HCT116 (cell line): ENCODE measurements around the gene SYT11. TPM values are rescaled to one million over a fixed set of nuclear protein-coding genes. Genes with fewer than 3 reads are reported as not detected.
"Not testable (repeated sequence)": the region's sequence is repeated elsewhere in the genome, so short reads cannot be mapped to it uniquely, and the experiment has no call there.

Experiments used
- ATAC-seq: fragments of 200-7000 bp; cut with Tn5 transposase; 2 replicates; pipeline ENCODE4 v1.9.1; 2020; ENCODE audit warnings: mild to moderate bottlenecking, moderate library complexity
- BruUV-seq: library from RNA; stranded (reverse); fragments of 400-500 nt; replicated peaks from 2 replicates; lab custom pipeline; 2021; lab: Mats Ljungman, UMichigan
- CTCF ChIA-PET: fragments of 300-600 bp; sonication (Branson Sonifier 250); formaldehyde crosslinking; loops from one replicate; lab custom pipeline; 2021; ENCODE audit warnings: antibody characterized with exemption; lab: Charles Lee
- POLR2A ChIA-PET: fragments of 300-600, 350-600 bp; sonication (Branson Sonifier 250); formaldehyde crosslinking; loops from one replicate; lab custom pipeline; 2021; ENCODE audit warnings: antibody characterized with exemption; lab: Charles Lee
- RAD21 ChIA-PET, 2 experiments: fragments of 300-600 bp; sonication (Branson Sonifier 250); formaldehyde crosslinking; loops; one replicate each; lab custom pipeline; 2023; ENCODE audit warnings: low total read pairs in 2 of 2; ENCODE audit not compliant: uncharacterized antibody in 2 of 2, unreplicated experiment in 2 of 2, low non-redundant PET in 1 of 2; lab: Charles Lee
- DNase-seq: peaks from one replicate; pipeline ENCODE4 v3.0.0-alpha.2; 2010; ENCODE audit warnings: low read depth, low spot score
- H2AFZ ChIP-seq: fragments of 200-600 bp; shearing (Covaris generic), sonication (generic); 2 replicates; pipeline ENCODE4 v1.6.1; 2017; ENCODE audit warnings: low read depth, mixed run types, mixed read lengths, antibody characterized with exemption, low read length; ENCODE audit not compliant: poor library complexity, severe bottlenecking
- H3K27ac ChIP-seq: 2 replicates; pipeline ENCODE4 v1.5.1; 2012; ENCODE audit warnings: low read depth, low read length
- H3K27me3 ChIP-seq: fragments of 200-600 bp; sonication (generic); 2 replicates; pipeline ENCODE4 v1.6.1; 2016; ENCODE audit warnings: mixed run types, low read length, mixed read lengths; ENCODE audit not compliant: insufficient read depth
- H3K36me3 ChIP-seq, 2 experiments: fragments of 200-500 bp in 1 of 2; fragments of 200-600 bp in 1 of 2; sonication (Bioruptor generic) in 1 of 2; sonication (generic) in 1 of 2; 2 replicates each; pipeline versions ENCODE4 v1.5.1 to v1.6.1; 2014 to 2016; ENCODE audit warnings: low read length in 2 of 2, inconsistent platforms in 1 of 2, mixed read lengths in 1 of 2, mixed run types in 1 of 2; ENCODE audit not compliant: insufficient read depth in 2 of 2, control insufficient read depth in 1 of 2
- H3K4me1 ChIP-seq, 2 experiments: fragments of 200-600 bp in 1 of 2; sonication (generic) in 1 of 2; 2 replicates each; pipeline versions ENCODE4 v1.5.1 to v1.6.1; 2012 to 2017; ENCODE audit warnings: low read length in 2 of 2, inconsistent platforms in 1 of 2, mild to moderate bottlenecking in 1 of 2, mixed read lengths in 1 of 2, mixed run types in 1 of 2, moderate library complexity in 1 of 2; ENCODE audit not compliant: insufficient read depth in 2 of 2, control insufficient read depth in 1 of 2
- H3K4me2 ChIP-seq: fragments of 200-600 bp; sonication (generic); 2 replicates; pipeline ENCODE4 v1.6.1; 2017; ENCODE audit warnings: mixed run types, low read length, mixed read lengths
- H3K4me3 ChIP-seq, 2 experiments: fragments of 200-600 bp in 1 of 2; sonication (generic) in 1 of 2; replicated peaks in 1 of 2; 2 replicates each; pipeline ENCODE4 v1.5.1; 2011 to 2016; ENCODE audit warnings: low read length in 2 of 2, control low read depth in 1 of 2, low read depth in 1 of 2, mild to moderate bottlenecking in 1 of 2, mixed read lengths in 1 of 2, mixed run types in 1 of 2
- H3K79me2 ChIP-seq: fragments of 200-600 bp; sonication (generic); 2 replicates; pipeline ENCODE4 v1.6.1; 2017; ENCODE audit warnings: mild to moderate bottlenecking, mixed run types, low read length, moderate library complexity, mixed read lengths; ENCODE audit not compliant: insufficient read depth
- H3K9ac ChIP-seq: fragments of 200-600 bp; sonication (generic); 2 replicates; pipeline ENCODE4 v1.6.1; 2016; ENCODE audit warnings: low read length, mixed read lengths
- H3K9me2 ChIP-seq: fragments of 200-600 bp; sonication (generic), shearing (Covaris generic); 2 replicates; pipeline ENCODE4 v1.6.1; 2017; ENCODE audit warnings: mixed run types, mild to moderate bottlenecking, moderate library complexity; ENCODE audit not compliant: insufficient read depth
- H3K9me3 ChIP-seq, 2 experiments: fragments of 200-500 bp in 1 of 2; fragments of 200-600 bp in 1 of 2; sonication (Bioruptor generic) in 1 of 2; sonication (generic) in 1 of 2; 2 replicates each; pipeline ENCODE4 v1.6.1; 2014 to 2017; ENCODE audit warnings: low read length in 2 of 2, mixed read lengths in 2 of 2, inconsistent platforms in 1 of 2, low read depth in 1 of 2, mild to moderate bottlenecking in 1 of 2, mixed run types in 1 of 2, moderate library complexity in 1 of 2; ENCODE audit not compliant: control insufficient read depth in 1 of 2, insufficient read depth in 1 of 2
- H4K20me1 ChIP-seq: fragments of 200-600 bp; sonication (generic), shearing (Covaris generic); 2 replicates; pipeline ENCODE4 v1.6.1; 2017; ENCODE audit warnings: mixed run types, mild to moderate bottlenecking, moderate library complexity; ENCODE audit not compliant: insufficient read depth
- FOSL1 ChIP-seq: IDR thresholded peaks from 2 replicates; pipeline ENCODE4 v1.6.1; 2012; ENCODE audit warnings: low read depth
- POLR2A ChIP-seq: IDR thresholded peaks from 2 replicates; pipeline ENCODE4 v1.7.0; 2011; ENCODE audit warnings: borderline replicate concordance; ENCODE audit not compliant: insufficient read depth, insufficient read length; ENCODE audit errors: extremely low read depth
- POLR2AphosphoS5 ChIP-seq: IDR thresholded peaks from 2 replicates; pipeline ENCODE4 v1.6.1; 2011; ENCODE audit warnings: mild to moderate bottlenecking, low read depth, low read length, moderate library complexity
- YY1 ChIP-seq: IDR thresholded peaks from 2 replicates; pipeline ENCODE4 v1.6.1; 2011; ENCODE audit warnings: low read length, low read depth, moderate library complexity, mild to moderate bottlenecking; ENCODE audit not compliant: insufficient replicate concordance; ENCODE audit errors: extremely low read depth
- ZBTB33 ChIP-seq: IDR thresholded peaks from 2 replicates; pipeline ENCODE4 v1.6.1; 2011; ENCODE audit warnings: mild to moderate bottlenecking, low read length, moderate library complexity; ENCODE audit not compliant: insufficient replicate concordance; ENCODE audit errors: extremely low read depth
- ZNF274 ChIP-seq: fragments of 200-500 bp; sonication (Bioruptor generic); IDR thresholded peaks from 2 replicates; pipeline ENCODE4 v1.6.1; 2014; ENCODE audit warnings: mild to moderate bottlenecking, low read depth, low read length, inconsistent platforms
- intact Hi-C: fragments of 100-400 bp; cut with micrococcal nuclease; formaldehyde crosslinking; loops from 2 replicates; pipeline ENCODE4 v1.10.0; 2022
- total RNA-seq: library from RNA; stranded (reverse); gene quantifications from one replicate; pipeline ENCODE4 v1.2.1, GENCODE V29; 2021; ENCODE audit not compliant: unreplicated experiment
- TF ChIP-seq, protein P1 (sequence below): IDR thresholded peaks from 2 replicates; pipeline ENCODE4 v1.6.1; 2012

SYT11 gene
- total RNA-seq, 1 experiment from 2014 or later: 0.17 TPM

DNA sequence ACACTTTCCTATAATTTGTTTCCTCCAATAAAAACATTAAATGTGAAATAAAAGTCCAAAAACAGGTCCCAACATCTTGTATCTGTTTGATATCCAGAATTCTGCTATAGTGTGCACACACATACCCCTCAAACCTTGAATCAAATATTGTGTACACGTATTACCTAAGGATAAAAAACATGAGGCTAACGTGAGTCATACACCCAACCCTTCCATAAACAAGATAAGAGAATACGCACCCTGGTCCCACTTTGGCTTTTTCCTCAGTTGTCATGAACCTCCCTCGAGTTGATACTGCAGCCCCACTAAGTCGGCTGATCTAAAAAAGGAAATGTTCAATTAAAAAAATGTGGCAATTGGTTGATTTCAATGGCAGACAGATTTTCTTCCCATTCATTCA, 69.7 kb downstream of the SYT11 start:
- Histone ChIP-seq H3K9me3 (no peaks in the 10 kb centered on the region), H3K9me2 (no peaks in the 10 kb centered on the region), H2AFZ (no peak overlapping the region), H3K4me2 (no peak overlapping the region), H3K36me3 (peaks cover 69 to 89% of the 10 kb centered on the region in 2 experiments), H3K4me3 (no peak overlapping the region), H4K20me1 (peaks cover 35% of the 10 kb centered on the region; the same call in 1 of the 2 replicates), H3K9ac (no peak overlapping the region), H3K27ac (no peak overlapping the region), H3K27me3 (no peaks in the 10 kb centered on the region), H3K4me1 (peaks cover 14 to 18% of the 10 kb centered on the region in 2 experiments; a peak in 3 of 4 replicates), H3K79me2 (peaks cover 97% of the 10 kb centered on the region)
- ChIA-PET POLR2A (no interaction called here), RAD21 (no interaction called here), CTCF (no interaction called here)
- BruUV-seq: no TSS peak
- intact Hi-C loops: no loop called here
- no peak for ATAC-seq
- DNase-seq: no peak
- TF ChIP-seq YY1 (no peak), FOSL1 (no peak), ZNF274 (no peak), POLR2AphosphoS5 (no peak), ZBTB33 (no peak), POLR2A (no peak)
- TF ChIP-seq, protein P1, sequence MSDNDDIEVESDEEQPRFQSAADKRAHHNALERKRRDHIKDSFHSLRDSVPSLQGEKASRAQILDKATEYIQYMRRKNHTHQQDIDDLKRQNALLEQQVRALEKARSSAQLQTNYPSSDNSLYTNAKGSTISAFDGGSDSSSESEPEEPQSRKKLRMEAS: no peak
- TF ChIP-seq, all 23 proteins: peak for 0

DNA sequence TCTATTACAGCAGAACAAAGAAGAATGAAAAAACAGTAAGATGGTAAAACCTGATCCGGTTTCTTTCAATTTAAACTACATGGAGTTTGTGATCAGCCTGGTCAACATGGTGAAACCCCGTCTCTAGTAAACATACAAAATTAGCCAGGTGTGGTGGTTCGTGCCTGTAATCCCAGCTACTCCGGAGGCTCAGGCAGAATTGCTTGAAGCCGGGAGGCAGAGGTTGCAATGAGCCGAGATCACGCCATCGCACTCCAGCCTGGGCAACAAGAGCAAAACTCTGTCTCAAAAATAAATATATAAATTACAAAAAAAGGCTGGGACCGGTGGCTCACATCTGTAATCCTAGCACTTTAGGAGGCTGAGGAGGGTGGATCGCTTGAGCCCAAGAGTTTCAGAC, 71.4 kb downstream of the SYT11 start:
- DNase-seq, H3K27ac ChIP-seq, H2AFZ ChIP-seq, H3K9ac ChIP-seq, BruUV-seq, H3K9me3 ChIP-seq, RAD21 ChIA-PET, H3K4me2 ChIP-seq, H3K27me3 ChIP-seq, H3K9me2 ChIP-seq, H3K4me3 ChIP-seq, ATAC-seq: not testable (repeated sequence)
- H3K36me3 ChIP-seq: peaks cover 60 to 75% of the 10 kb centered on the region in 2 experiments
- ChIA-PET POLR2A (interaction anchor here (0.7 kb wide), 1 partner anchor 80 kb away, joined by 4 read pairs; no protein-coding TSS in a partner anchor), CTCF (interaction anchor here (2.7 kb wide), 1 partner anchor 136 kb away, joined by 7 read pairs; no protein-coding TSS in a partner anchor)
- peaks cover 14 to 25% of the 10 kb centered on the region in 2 experiments; a peak in 3 of 4 replicates for H3K4me1 ChIP-seq
- H3K79me2 ChIP-seq: peaks cover 85% of the 10 kb centered on the region
- intact Hi-C loops: loop anchor here (2.0 kb wide), 1 partner anchor 14 kb away; no protein-coding TSS in a partner anchor
- peaks cover 35% of the 10 kb centered on the region; the same call in 1 of the 2 replicates for H4K20me1 ChIP-seq
